GM23338 (cell line): ENCODE measurements around the gene RAD51B. TPM values are rescaled to one million over a fixed set of nuclear protein-coding genes. Genes with fewer than 3 reads are reported as not detected.

ENCODE experiments used
- ATAC-seq: fragments of 200-7000 bp; cut with Tn5 transposase; 3 replicates; pipeline ENCODE4 v1.9.1; 2020
- DNase-seq: peaks from one replicate; pipeline ENCODE4 v3.0.0-alpha.2; 2015; ENCODE audit warnings: low spot score
- H2AFZ ChIP-seq: fragments of 200-600 bp; sonication (generic); 2 replicates; pipeline ENCODE4 v1.8.0; 2016; ENCODE audit warnings: antibody characterized with exemption, mild to moderate bottlenecking, moderate library complexity
- H3F3A ChIP-seq: fragments of 200-600 bp; sonication (generic); replicated peaks from 2 replicates; pipeline ENCODE4 v1.8.0; 2017; ENCODE audit warnings: antibody characterized with exemption, mixed run types, low read depth
- H3K27ac ChIP-seq: fragments of 200-600 bp; sonication (generic); 2 replicates; pipeline ENCODE4 v1.6.1; 2016; ENCODE audit warnings: low read depth
- H3K27me3 ChIP-seq: fragments of 200-600 bp; sonication (generic); 2 replicates; pipeline ENCODE4 v1.8.0; 2016; ENCODE audit warnings: mild to moderate bottlenecking, mixed run types, moderate library complexity; ENCODE audit not compliant: insufficient read depth
- H3K36me3 ChIP-seq: fragments of 200-600 bp; sonication (generic); 2 replicates; pipeline ENCODE4 v1.8.0; 2016; ENCODE audit warnings: mild to moderate bottlenecking; ENCODE audit not compliant: insufficient read depth
- H3K4me1 ChIP-seq: fragments of 200-600 bp; sonication (generic); 2 replicates; pipeline ENCODE4 v1.8.0; 2016; ENCODE audit warnings: mild to moderate bottlenecking, moderate library complexity; ENCODE audit not compliant: insufficient read depth
- H3K4me2 ChIP-seq: fragments of 200-600 bp; sonication (generic); 2 replicates; pipeline ENCODE4 v1.7.1; 2017; ENCODE audit warnings: mixed run types
- H3K4me3 ChIP-seq: fragments of 200-600 bp; sonication (generic); 2 replicates; pipeline ENCODE4 v1.6.1; 2016; ENCODE audit warnings: mixed run types
- H3K79me2 ChIP-seq: fragments of 200-600 bp; sonication (generic); replicated peaks from 2 replicates; pipeline ENCODE4 v1.8.0; 2017; ENCODE audit warnings: mild to moderate bottlenecking; ENCODE audit not compliant: insufficient read depth
- H3K9me2 ChIP-seq: fragments of 200-600 bp; sonication (generic); 2 replicates; pipeline ENCODE4 v1.8.0; 2017; ENCODE audit not compliant: insufficient read depth
- H4K20me1 ChIP-seq: fragments of 200-600 bp; sonication (generic); replicated peaks from 2 replicates; pipeline ENCODE4 v1.8.0; 2017; ENCODE audit warnings: mild to moderate bottlenecking; ENCODE audit not compliant: insufficient read depth
- H3K27ac Mint-ChIP-seq: 2 replicates; pipeline ENCODE4 v1.8.0; 2020; ENCODE audit warnings: inconsistent platforms, mild to moderate bottlenecking, moderate library complexity, mixed read lengths
- H3K27me3 Mint-ChIP-seq: 3 replicates; pipeline ENCODE4 v1.8.0; 2022; ENCODE audit warnings: low read depth, mild to moderate bottlenecking, moderate library complexity, mixed read lengths, inconsistent platforms; ENCODE audit not compliant: insufficient read depth, poor library complexity
- H3K36me3 Mint-ChIP-seq: 3 replicates; pipeline ENCODE4 v1.8.0; 2021; ENCODE audit warnings: low read depth, mild to moderate bottlenecking, inconsistent platforms, moderate library complexity, mixed read lengths
- H3K4me1 Mint-ChIP-seq: 3 replicates; pipeline ENCODE4 v1.8.0; 2020; ENCODE audit warnings: mild to moderate bottlenecking, inconsistent platforms, mixed read lengths
- H3K4me3 Mint-ChIP-seq: 3 replicates; pipeline ENCODE4 v1.8.0; 2021; ENCODE audit warnings: moderate library complexity, mild to moderate bottlenecking, inconsistent platforms, mixed read lengths
- H3K9me3 Mint-ChIP-seq: 3 replicates; pipeline ENCODE4 v1.8.0; 2020; ENCODE audit warnings: moderate library complexity, mild to moderate bottlenecking, inconsistent platforms, mixed read lengths
- CREB1 ChIP-seq: fragments of 250-450 bp; sonication (Bioruptor Pico); IDR thresholded peaks from 2 replicates; pipeline ENCODE4 v1.5.0; 2020; ENCODE audit warnings: low read depth, mild to moderate bottlenecking, moderate library complexity
- JUNB ChIP-seq: IDR thresholded peaks from one replicate; pipeline ENCODE4 v1.6.1; 2016; ENCODE audit warnings: antibody characterized with exemption; ENCODE audit not compliant: unreplicated experiment
- NANOG ChIP-seq: IDR thresholded peaks from 2 replicates; pipeline ENCODE4 v1.6.1; 2016; ENCODE audit warnings: antibody characterized with exemption, borderline replicate concordance
- POLR2AphosphoS5 ChIP-seq: IDR thresholded peaks from 2 replicates; pipeline ENCODE4 v1.6.1; 2016; ENCODE audit warnings: antibody characterized with exemption, low read depth
- ZNF114 ChIP-seq: fragments of 250-450 bp; sonication (Bioruptor Pico); IDR thresholded peaks from 2 replicates; pipeline ENCODE4 v1.5.0; 2020; ENCODE audit warnings: mild to moderate bottlenecking, moderate library complexity
- ZNF331 ChIP-seq: fragments of 250-450 bp; sonication (Bioruptor Pico); IDR thresholded peaks from 2 replicates; pipeline ENCODE4 v1.5.0; 2020; ENCODE audit warnings: low read depth, mild to moderate bottlenecking, moderate library complexity
- polyA plus RNA-seq: library from polyadenylated mRNA; unstranded; fragments of >200 nt; fragmentation: Nextera tagmentation; extraction: Ambion mirVana; gene quantifications from 2 replicates; pipeline ENCODE4 v1.2.1, GENCODE V29; 2016
- total RNA-seq: library from RNA; depleted of rRNA; stranded (reverse); fragments of >200 nt; shearing (Covaris generic); gene quantifications from 2 replicates; pipeline ENCODE4 v1.2.3, GENCODE V29; 2014
- TF ChIP-seq, protein P1 (sequence below): fragments of 250-450 bp; sonication (Bioruptor Pico); IDR thresholded peaks from 2 replicates; pipeline ENCODE4 v1.5.0; 2020; ENCODE audit warnings: mild to moderate bottlenecking, moderate library complexity
- TF ChIP-seq, protein P2 (sequence below): IDR thresholded peaks from 2 replicates; pipeline ENCODE4 v1.6.1; 2016; ENCODE audit warnings: antibody characterized with exemption

RAD51B gene
- total and polyA plus RNA-seq, 2 experiments from 2014 or later = 15.7 to 29.1 TPM

DNA sequence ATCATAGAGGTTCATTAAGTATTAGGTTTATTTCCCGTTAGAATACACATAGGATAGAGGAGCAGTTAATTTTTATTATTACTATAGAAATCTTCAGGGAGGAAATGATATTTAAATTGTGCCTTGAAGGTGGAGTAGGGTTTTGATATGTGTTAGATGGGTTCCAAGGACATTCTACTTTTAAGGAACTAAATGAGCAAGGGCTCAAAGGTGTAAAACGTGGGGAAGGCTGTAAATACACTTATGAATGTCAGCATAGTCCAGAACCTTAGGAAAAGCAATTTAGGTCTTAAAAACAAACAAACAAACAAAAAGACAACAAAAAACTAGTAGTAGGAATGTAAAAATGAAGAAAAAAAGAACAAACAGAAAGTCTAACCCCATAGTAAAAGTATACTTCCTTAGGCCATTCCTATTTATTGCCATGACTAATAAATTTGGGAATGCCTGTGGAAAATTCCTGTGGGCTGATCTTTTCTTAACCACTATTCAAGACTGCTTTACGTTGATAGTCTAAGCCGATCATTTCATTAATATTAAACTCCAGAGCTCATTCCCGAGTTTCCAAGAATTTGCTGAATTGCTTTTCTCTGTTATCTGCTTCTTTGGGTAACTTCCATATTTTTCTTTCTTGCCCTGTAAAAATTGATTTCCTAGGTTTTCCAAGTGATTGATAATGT, 180.3 kb downstream of the RAD51B start (continued):
- TF ChIP-seq, protein P1, sequence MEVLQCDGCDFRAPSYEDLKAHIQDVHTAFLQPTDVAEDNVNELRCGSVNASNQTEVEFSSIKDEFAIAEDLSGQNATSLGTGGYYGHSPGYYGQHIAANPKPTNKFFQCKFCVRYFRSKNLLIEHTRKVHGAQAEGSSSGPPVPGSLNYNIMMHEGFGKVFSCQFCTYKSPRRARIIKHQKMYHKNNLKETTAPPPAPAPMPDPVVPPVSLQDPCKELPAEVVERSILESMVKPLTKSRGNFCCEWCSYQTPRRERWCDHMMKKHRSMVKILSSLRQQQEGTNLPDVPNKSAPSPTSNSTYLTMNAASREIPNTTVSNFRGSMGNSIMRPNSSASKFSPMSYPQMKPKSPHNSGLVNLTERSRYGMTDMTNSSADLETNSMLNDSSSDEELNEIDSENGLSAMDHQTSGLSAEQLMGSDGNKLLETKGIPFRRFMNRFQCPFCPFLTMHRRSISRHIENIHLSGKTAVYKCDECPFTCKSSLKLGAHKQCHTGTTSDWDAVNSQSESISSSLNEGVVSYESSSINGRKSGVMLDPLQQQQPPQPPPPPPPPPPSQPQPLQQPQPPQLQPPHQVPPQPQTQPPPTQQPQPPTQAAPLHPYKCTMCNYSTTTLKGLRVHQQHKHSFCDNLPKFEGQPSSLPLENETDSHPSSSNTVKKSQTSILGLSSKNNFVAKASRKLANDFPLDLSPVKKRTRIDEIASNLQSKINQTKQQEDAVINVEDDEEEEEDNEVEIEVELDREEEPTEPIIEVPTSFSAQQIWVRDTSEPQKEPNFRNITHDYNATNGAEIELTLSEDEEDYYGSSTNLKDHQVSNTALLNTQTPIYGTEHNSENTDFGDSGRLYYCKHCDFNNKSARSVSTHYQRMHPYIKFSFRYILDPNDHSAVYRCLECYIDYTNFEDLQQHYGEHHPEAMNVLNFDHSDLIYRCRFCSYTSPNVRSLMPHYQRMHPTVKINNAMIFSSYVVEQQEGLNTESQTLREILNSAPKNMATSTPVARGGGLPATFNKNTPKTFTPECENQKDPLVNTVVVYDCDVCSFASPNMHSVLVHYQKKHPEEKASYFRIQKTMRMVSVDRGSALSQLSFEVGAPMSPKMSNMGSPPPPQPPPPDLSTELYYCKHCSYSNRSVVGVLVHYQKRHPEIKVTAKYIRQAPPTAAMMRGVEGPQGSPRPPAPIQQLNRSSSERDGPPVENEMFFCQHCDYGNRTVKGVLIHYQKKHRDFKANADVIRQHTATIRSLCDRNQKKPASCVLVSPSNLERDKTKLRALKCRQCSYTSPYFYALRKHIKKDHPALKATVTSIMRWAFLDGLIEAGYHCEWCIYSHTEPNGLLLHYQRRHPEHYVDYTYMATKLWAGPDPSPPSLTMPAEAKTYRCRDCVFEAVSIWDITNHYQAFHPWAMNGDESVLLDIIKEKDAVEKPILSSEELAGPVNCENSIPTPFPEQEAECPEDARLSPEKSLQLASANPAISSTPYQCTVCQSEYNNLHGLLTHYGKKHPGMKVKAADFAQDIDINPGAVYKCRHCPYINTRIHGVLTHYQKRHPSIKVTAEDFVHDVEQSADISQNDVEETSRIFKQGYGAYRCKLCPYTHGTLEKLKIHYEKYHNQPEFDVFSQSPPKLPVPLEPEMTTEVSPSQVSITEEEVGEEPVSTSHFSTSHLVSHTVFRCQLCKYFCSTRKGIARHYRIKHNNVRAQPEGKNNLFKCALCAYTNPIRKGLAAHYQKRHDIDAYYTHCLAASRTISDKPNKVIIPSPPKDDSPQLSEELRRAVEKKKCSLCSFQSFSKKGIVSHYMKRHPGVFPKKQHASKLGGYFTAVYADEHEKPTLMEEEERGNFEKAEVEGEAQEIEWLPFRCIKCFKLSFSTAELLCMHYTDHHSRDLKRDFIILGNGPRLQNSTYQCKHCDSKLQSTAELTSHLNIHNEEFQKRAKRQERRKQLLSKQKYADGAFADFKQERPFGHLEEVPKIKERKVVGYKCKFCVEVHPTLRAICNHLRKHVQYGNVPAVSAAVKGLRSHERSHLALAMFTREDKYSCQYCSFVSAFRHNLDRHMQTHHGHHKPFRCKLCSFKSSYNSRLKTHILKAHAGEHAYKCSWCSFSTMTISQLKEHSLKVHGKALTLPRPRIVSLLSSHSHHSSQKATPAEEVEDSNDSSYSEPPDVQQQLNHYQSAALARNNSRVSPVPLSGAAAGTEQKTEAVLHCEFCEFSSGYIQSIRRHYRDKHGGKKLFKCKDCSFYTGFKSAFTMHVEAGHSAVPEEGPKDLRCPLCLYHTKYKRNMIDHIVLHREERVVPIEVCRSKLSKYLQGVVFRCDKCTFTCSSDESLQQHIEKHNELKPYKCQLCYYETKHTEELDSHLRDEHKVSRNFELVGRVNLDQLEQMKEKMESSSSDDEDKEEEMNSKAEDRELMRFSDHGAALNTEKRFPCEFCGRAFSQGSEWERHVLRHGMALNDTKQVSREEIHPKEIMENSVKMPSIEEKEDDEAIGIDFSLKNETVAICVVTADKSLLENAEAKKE (CRISPR knock-in tag) = no peak
- no peak for TF ChIP-seq ZNF331
- TF ChIP-seq NANOG = no peak

DNA sequence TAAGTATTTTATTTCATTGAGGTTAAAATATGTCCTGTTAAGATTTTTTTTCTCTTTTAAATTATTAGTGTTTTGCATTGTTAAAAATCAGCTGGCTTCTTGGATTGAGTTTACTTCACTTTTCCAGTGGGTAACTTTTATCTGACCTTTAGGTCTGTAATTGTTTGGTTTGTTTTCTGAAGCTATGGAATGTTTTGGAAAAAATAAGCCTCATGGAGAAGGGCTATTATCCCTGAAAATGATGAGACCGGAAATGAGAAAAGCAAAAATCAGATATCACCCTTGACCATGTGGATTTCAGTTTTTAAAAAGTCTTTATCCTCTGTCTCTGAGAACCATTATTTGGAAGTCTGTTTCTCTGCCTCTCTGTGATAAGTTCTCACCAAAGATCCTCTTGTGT, 180.9 kb downstream of the RAD51B start:
- no peak for DNase-seq
- Histone ChIP-seq H3K9me2 (no peaks in the 10 kb centered on the region), H3K27ac (no peak overlapping the region), H3K4me2 (no peak overlapping the region), H3K36me3 (no peaks in the 10 kb centered on the region), H3F3A (no peaks in the 10 kb centered on the region), H3K4me3 (no peak overlapping the region), H4K20me1 (no peaks in the 10 kb centered on the region), H3K27me3 (no peaks in the 10 kb centered on the region), H3K79me2 (no peaks in the 10 kb centered on the region), H3K4me1 (no peaks in the 10 kb centered on the region), H2AFZ (no peak overlapping the region)
- H3K4me1 Mint-ChIP-seq = no peaks in the 10 kb centered on the region
- peaks cover 8% of the 10 kb centered on the region; the same call in 2 of the 3 replicates for H3K9me3 Mint-ChIP-seq
- H3K27ac Mint-ChIP-seq = no peak overlapping the region
- ATAC-seq = no peak
- peaks cover 1% of the 10 kb centered on the region for H3K27me3 Mint-ChIP-seq
- H3K4me3 Mint-ChIP-seq = no peak overlapping the region
- 0 out of 3 replicates have a peak, but pooled peaks cover 4% of the 10 kb centered on the region for H3K36me3 Mint-ChIP-seq
- no peak for TF ChIP-seq CREB1
- TF ChIP-seq, protein P1 (CRISPR knock-in tag) = no peak
- TF ChIP-seq, protein P2, sequence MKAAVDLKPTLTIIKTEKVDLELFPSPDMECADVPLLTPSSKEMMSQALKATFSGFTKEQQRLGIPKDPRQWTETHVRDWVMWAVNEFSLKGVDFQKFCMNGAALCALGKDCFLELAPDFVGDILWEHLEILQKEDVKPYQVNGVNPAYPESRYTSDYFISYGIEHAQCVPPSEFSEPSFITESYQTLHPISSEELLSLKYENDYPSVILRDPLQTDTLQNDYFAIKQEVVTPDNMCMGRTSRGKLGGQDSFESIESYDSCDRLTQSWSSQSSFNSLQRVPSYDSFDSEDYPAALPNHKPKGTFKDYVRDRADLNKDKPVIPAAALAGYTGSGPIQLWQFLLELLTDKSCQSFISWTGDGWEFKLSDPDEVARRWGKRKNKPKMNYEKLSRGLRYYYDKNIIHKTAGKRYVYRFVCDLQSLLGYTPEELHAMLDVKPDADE = no peak
- no peak for TF ChIP-seq ZNF114 (CRISPR knock-in tag)
- no peak for TF ChIP-seq JUNB
- TF ChIP-seq NANOG = no peak
- TF ChIP-seq POLR2AphosphoS5 = no peak
- no peak for TF ChIP-seq ZNF331
